Activated CD8-positive, alpha-beta memory T cell treated with anti-CD3 and anti-CD28 coated beads for 36 hours (primary cell): Measurements from ENCODE around the gene TMEM8B. TPM values are rescaled to one million over a fixed set of nuclear protein-coding genes. Genes with fewer than 3 reads are reported as not detected.

Source experiments
- CTCF ChIA-PET: fragments of 350-600 bp; sonication (Branson Sonifier 250); formaldehyde crosslinking; loops from one replicate; lab custom pipeline; 2021; ENCODE audit warnings: antibody characterized with exemption; lab: Charles Lee
- POLR2A ChIA-PET: fragments of 350-600 bp; sonication (Branson Sonifier 250); formaldehyde crosslinking; loops from one replicate; lab custom pipeline; 2021; ENCODE audit warnings: antibody characterized with exemption; lab: Charles Lee
- total RNA-seq, 2 experiments: library from RNA; stranded (reverse); gene quantifications; one replicate each; pipeline ENCODE4 v1.2.3, GENCODE V29; 2021

Gene TMEM8B
- 1 to 10 TPM; 2.2 to 2.4 TPM for total RNA-seq

- ChIA-PET CTCF (interaction anchor here (1.4 kb wide), 1 partner anchor 39 kb away, joined by 3 read pairs; no protein-coding TSS in a partner anchor), POLR2A (interaction anchor here (0.6 to 0.7 kb wide), 4 partner anchors 17 to 117 kb away, joined by 3 to 6 read pairs (median 3); partner anchors contain the start of gene SPAG8)
Observed at GRCh38 chr9:35829084-35829763, at the start of gene TMEM8B. TMEM8B (plus strand) TSS chr9:35829228; CDS start chr9:35829448, 220 bp downstream.

GRCh38 chr9:35781066-35781465, 48.0 kb upstream of the TMEM8B start:
- POLR2A ChIA-PET, result no interaction called here
- CTCF ChIA-PET, result no interaction called here

GRCh38 chr9:35783418-35783817, 45.6 kb upstream of the TMEM8B start:
- ChIA-PET POLR2A (no interaction called here), CTCF (no interaction called here)

GRCh38 chr9:35789541-35789940, 39.5 kb upstream of the TMEM8B start:
- POLR2A ChIA-PET, result no interaction called here

GRCh38 chr9:35790025-35790384, 39.0 kb upstream of the TMEM8B start:
- CTCF ChIA-PET, result interaction anchor here (0.5 to 2.9 kb wide), 25 partner anchors 9 to 160 kb away, joined by 3 to 17 read pairs (median 3); partner anchors contain the start of genes FAM221B and TMEM8B
- POLR2A ChIA-PET, result interaction anchor here (0.6 kb wide), 1 partner anchor 41 kb away, joined by 3 read pairs; the partner anchor contains the start of genes GBA2 and RGP1

More at GRCh38 chr9:35789541-35789940, 39.5 kb upstream of the TMEM8B start:
- CTCF ChIA-PET, result interaction anchor here (0.6 to 2.9 kb wide), 23 partner anchors 9 to 810 kb away, joined by 3 to 17 read pairs (median 3); partner anchors contain the start of genes FAM221B and TMEM8B

GRCh38 chr9:35790385-35791296, 38.4 kb upstream of the TMEM8B start:
- POLR2A ChIA-PET, result interaction anchor here (0.6 kb wide), 1 partner anchor 42 kb away, joined by 3 read pairs; the partner anchor contains the start of genes GBA2 and RGP1
- CTCF ChIA-PET, result interaction anchor here (0.5 to 2.9 kb wide), 26 partner anchors 8 to 161 kb away, joined by 3 to 17 read pairs (median 3); partner anchors contain the start of genes FAM221B and TMEM8B

- POLR2A ChIA-PET, result no interaction called here
- CTCF ChIA-PET, result no interaction called here
Observed at GRCh38 chr9:35791297-35791921, 37.6 kb upstream of the TMEM8B start, which contains the start of gene NPR2. NPR2 (plus strand) TSS chr9:35791591; CDS start chr9:35792409, 818 bp downstream.

- ChIA-PET POLR2A (no interaction called here), CTCF (no interaction called here)
Observed at GRCh38 chr9:35792024-35792813, 36.8 kb upstream of the TMEM8B start.

GRCh38 chr9:35792826-35793225, 36.2 kb upstream of the TMEM8B start:
- CTCF ChIA-PET, result no interaction called here
- POLR2A ChIA-PET, result no interaction called here

GRCh38 chr9:35793461-35793860, 35.6 kb upstream of the TMEM8B start:
- ChIA-PET POLR2A (no interaction called here), CTCF (no interaction called here)

GRCh38 chr9:35795695-35796094, 33.3 kb upstream of the TMEM8B start:
- POLR2A ChIA-PET, result no interaction called here

GRCh38 chr9:35797311-35798109, 31.5 kb upstream of the TMEM8B start:
- POLR2A ChIA-PET, result interaction anchor here (0.5 to 0.6 kb wide), 3 partner anchors 31 to 122 kb away, joined by 3 read pairs; partner anchors contain the start of genes FAM221B and TMEM8B
- CTCF ChIA-PET, result interaction anchor here (0.8 to 1.8 kb wide), 2 partner anchors 14 to 29 kb away, joined by 3 to 5 read pairs; partner anchors contain the start of gene SPAG8

More at GRCh38 chr9:35795695-35796094, 33.3 kb upstream of the TMEM8B start:
- CTCF ChIA-PET, result interaction anchor here (1.9 kb wide), 1 partner anchor 87 kb away, joined by 4 read pairs; no protein-coding TSS in a partner anchor

- ChIA-PET POLR2A (interaction anchor here (1.2 kb wide), 1 partner anchor 16 kb away, joined by 3 read pairs; the partner anchor contains the start of gene HINT2), CTCF (interaction anchor here (1.2 to 1.8 kb wide), 3 partner anchors 8 to 28 kb away, joined by 4 to 7 read pairs (median 5); partner anchors contain the start of gene SPAG8)
Observed at GRCh38 chr9:35798658-35799374, 30.2 kb upstream of the TMEM8B start.

- POLR2A ChIA-PET, result no interaction called here
- CTCF ChIA-PET, result interaction anchor here (1.3 kb wide), 1 partner anchor 142 kb away, joined by 3 read pairs; the partner anchor contains the start of gene CCDC107
Observed at GRCh38 chr9:35800530-35800929, 28.5 kb upstream of the TMEM8B start.

GRCh38 chr9:35801328-35802128, 27.5 kb upstream of the TMEM8B start:
- CTCF ChIA-PET, result no interaction called here
- POLR2A ChIA-PET, result no interaction called here
